Dermis microvascular lymphatic vessel endothelial cell (primary cell): Measurements from ENCODE around the gene SENP5. TPM values are rescaled to one million over a fixed set of nuclear protein-coding genes. Genes with fewer than 3 reads are reported as not detected.
A peak's percentile ranks its signal among the peaks of the same experiment; 100 is the strongest.

ENCODE experiments used
- DNase-seq, 2 donors: peaks; one replicate each; pipeline versions ENCODE4 v3.0.0 to v3.0.0-alpha.2; 2010; ENCODE audit warnings: low read depth in 2 of 2
- total RNA-seq: library from RNA; depleted of rRNA; stranded (reverse); fragments of >200 nt; gene quantifications from 2 replicates; pipeline ENCODE4 v1.2.1, GENCODE V29; 2014

Gene SENP5
- total RNA-seq, 1 donor from 2014 or later, result 31.2 TPM

DNA sequence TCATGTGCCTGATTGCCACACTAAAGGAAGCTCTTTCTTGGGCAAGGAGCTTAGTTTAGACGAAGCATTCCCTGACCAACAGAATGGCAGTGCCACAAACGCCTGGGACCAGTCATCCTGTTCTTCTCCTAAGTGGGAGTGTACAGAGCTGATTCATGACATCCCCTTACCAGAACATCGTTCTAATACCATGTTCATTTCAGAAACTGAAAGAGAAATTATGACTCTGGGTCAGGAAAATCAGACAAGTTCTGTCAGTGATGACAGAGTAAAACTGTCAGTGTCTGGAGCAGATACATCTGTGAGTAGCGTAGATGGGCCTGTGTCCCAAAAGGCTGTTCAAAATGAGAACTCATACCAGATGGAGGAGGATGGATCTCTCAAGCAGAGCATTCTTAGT, 18.4 kb downstream of the SENP5 start:
- no peak for DNase-seq

- DNase-seq, result no peak
Observed at GRCh38 chr3:196889844-196890708, 22.4 kb downstream of the SENP5 start.

DNA sequence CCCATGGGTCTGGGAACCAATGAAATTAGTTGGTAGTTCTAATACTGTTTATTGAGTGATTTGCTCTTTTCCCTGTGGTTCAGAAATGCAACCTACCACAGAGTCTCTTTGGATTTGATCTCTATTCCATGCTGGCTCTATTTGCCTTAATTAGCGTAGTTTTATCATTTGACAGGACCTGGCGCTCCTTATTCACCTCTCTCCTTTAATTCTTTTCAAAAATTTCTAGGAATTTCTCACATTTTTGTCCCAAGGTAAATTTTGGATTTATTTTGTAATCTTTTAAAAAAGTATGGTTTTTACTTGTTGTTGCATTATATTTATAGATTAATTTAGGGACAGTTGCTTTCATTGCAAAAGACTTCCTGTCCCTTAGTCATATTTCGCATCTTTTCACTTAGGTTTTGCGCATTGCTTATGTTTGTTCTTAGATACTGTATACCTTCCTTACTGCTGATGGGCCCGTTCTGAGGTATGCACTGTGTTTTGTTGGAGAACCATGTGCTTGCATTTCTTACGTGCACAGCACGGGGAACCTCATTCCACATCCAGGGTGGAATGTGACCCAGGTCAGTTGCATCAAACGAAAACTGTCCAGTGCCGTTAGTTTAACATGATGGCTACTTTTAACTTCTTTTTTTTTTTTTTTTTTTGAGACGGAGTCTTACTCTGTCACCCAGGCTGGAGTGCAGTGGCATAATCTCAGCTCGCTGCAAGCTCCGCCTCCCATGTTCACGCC, 27.0 kb downstream of the SENP5 start:
- DNase-seq, result no peak

GRCh38 chr3:196896229-196896628, 28.5 kb downstream of the SENP5 start:
- no peak for DNase-seq

DNA sequence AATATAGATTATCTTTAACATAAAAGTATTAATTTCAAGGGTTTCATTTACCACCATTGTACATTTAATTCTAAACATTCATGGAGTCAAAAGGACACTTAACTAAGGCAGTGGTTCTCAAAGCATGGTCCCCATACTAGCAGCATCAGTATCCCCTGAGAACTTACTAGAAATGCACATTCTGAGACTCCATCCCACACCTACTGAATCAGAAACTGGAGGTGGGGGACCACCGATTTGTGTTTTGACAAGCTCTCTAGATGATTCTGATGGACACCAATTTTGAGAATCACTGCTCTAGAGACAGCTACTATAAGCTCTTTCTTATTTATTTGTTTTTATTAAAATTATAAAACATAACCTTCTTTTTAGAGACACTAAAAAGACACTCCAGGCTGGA, 34.0 kb downstream of the SENP5 start:
- no peak for DNase-seq

DNA sequence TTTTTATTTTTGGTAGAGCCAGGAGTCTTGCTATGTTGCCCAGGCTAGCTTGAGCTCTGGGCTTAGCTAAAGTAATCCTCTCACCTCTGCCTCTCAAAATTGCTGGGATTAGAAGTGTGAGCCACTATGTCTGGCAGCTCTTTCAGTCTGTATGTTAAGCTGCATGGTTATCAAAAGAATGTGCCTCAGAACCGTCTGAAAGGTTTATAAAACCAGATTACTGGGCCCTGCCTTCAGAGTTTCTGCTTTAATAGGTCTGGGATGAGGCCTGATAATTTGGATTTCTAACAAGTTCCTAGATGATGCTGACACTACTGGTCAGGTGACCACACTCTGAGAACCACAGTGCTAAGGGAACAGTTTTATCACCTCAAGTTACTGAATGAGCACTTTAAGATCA, 34.6 kb downstream of the SENP5 start:
- no peak for DNase-seq

- DNase-seq, result no peak
Observed at GRCh38 chr3:196903740-196904139, 36.0 kb downstream of the SENP5 start.

DNA sequence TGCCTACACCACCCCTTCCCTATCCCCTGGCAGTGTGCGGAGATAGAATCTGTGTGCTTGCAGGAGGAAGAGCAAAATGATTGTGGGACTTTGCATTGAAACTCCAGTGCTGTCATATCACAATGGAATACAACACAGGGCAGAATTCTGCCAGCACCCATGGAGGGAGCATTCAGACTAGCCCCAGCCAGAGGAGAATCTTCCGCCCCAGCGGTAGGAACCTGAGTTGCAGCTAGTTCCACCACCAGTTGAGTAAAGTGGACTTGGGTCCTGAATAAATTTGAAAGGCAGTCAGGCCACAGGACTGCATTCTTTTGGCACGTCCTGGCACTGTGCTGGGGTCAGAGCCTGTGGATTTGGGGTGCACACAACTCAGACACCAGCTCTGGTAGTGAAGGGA, 47.1 kb downstream of the SENP5 start:
- DNase-seq, result no peak

GRCh38 chr3:196915375-196915774, 47.7 kb downstream of the SENP5 start:
- no peak for DNase-seq

DNA sequence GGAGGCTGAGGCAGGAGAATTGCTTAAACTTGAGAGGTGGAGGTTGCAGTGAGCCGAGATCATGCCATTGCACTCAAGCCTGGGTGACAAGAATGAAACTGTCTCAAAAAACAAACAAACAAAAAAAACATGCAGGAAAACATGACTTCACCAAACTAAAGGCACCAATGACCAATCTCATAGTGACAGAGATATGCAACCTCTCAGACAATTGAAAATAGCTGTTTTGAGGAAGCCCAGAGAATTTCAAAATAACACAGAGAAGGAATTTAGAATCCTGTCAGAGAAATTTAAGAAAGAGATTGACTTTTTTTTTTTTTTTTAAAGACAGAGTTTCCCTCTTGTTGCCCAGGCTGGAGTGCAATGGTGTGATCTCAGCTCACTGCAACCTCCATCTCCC, 48.5 kb downstream of the SENP5 start:
- DNase-seq, result no peak

DNA sequence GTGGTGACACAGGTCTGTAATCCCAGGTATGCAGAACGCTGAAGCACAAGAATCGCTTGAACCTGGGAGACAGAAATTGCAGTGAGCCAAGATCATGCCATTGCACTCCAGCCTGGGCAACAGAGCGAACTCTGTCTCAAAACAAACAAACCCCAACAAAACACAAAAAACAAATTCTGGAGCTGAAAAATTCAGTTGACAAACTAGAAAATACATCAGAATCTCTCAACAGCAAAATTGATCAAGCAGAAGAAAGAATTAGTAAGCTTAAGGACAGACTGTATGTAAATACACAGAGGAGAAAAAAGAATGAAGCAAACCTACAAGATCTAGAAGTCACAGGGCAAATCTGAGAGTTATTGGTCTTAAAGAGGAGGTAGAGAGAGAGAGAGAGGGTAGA, 49.3 kb downstream of the SENP5 start:
- DNase-seq, result no peak

GRCh38 chr3:196918968-196919367, 51.2 kb downstream of the SENP5 start:
- DNase-seq, result no peak

DNA sequence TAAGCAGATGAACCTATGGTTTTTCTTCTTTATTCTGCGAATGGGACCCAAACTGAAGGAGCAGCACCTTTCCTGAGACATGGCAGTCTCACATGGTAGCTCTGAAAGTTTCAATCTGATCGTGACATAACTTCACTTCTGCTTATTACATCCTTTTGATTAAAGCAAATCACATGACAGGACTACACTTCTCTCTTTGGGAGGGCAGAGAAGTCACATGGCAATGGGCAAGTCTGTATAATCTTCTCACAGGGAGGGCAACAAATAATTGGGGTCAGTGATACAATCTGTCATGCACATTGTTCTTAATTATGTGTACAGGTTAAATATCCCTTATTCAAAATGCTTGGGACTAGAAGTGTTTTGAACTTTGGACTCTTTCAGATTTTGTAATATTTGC, 53.0 kb downstream of the SENP5 start:
- no peak for DNase-seq

DNA sequence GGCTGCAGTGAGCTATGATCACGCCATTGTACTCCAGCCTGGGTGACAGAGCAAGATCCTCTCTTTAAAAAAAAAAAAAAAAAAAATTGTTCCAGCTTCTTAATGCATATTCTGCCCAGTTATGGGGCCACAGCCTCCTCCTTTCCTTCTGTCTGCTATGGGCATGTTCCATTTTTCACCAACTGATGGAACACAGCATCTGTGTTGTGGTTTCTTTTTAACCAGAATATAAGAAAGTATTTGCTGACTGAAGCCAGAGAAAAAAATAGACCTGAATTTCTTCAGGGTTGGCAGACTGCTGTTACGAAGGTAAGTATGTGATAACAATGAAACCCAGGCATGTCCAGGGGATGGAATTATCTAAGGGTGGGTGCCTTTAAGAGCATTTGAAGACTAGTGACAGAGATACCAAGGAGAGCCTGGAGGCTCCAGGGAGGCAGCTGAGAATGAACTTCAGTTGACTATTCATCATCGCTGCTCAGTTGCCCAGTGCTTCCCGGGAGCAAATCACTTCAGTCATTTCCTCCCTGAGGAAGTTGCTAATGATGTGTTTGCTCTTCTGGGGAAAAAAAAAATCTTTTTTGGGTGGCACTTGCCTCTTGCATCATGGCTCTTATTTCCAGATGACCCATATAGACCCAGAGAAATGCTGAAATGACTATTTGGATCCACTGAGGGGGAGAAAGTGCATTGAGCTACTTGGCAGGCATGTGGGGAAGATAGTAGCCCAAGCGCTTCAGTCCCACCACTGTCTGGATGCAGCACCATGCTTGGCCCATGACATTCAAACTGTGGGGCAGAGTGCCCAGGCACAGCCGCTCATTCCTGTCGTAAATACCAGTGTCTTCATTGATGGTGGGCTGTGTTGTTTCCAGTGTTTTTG, 60.1 kb downstream of the SENP5 start:
- DNase-seq, result no peak

- DNase-seq, result no peak
Observed at GRCh38 chr3:196931157-196931556, 63.4 kb downstream of the SENP5 start.

DNA sequence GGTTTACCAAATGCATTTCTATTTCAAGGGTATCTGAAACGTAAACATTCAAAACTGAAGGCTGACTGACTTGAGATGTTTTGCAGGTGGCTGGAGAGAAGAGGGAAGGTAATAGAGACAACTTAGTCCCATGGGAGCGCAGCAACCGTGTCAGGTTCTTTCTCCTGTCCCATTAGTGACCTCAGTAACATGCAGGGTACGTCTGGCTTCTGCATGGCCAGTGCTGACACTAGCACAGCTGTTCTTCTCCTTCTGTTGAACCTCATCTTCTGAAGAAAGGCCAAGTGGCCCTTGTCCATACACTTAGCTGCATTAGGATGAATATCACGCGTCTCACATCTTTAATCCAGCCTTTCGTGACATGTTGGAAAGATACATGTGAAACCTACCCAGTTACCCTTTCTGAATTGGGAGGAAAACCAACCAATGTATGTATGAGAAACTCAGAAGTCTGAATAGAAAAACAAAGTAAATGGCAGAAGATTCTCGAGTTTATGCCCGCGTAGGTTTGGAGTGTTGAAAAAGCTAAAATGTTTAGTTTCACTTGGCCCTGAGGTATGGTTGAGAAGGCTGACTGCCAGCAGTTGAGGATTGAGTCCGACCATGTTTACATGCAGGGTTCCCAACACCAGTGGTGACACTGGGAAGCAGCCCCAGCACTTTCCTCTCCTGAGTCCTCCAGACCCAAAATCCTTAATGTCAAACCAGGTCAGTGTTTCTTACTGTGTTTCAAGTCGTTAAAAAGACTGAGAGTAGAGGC, 64.3 kb downstream of the SENP5 start:
- DNase-seq, result no peak

DNA sequence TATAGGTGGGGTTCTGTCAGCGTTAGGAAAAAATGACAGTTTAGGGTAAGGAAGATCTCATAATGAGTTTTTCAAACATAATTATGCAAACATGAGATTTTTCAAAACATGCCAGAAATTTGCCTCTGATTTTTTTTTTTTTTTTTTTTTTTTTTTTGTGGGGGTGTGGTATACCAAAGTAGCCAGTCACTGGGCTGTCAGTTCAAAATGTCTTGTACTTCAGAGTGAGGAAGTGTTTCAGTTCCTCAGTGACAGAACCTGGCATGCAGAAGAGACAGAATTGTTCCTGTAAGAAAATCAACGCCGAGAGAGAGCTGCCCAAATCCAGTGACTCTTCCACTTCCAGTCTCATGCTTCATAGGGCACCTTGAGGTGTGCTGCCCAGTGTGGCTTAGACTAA, 64.9 kb downstream of the SENP5 start:
- DNase-seq, result no peak

DNA sequence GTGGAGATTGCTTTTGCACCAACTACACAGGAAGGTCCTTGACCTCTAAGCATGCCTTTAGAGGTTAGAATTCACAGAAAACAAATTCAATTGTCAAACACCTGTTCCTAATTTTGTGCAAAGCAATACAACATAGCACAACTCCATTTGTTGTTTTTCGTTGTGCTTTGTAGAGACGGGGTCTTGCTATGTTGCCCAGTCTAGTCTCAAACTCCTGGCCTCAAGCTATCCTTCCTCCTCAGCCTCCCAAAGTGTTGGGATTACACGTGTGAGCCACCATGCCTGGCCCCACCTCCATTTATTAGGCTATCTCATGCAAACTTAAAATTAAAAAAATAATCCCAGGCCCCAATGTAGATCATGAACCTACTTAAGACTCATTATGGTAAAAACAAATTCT, 68.6 kb downstream of the SENP5 start:
- no peak for DNase-seq

DNA sequence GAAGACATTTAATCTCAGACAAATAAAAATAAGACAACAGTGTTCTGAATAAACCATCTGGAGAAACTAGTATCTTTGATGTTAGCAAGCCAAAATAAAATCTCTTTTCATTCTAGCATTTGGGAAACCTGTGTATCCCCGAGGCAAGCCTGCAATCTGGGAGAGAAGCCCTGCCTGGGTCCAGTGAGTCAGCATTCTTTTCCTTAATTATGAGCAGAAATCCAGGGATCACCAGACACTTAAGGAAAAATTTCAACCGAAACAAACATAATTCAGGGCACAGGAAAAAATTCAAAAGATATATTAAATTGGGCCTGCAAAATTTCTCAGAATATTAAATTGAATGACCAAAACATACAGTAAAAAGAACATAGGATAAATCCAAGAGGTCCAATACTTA, 70.4 kb downstream of the SENP5 start:
- no peak for DNase-seq

GRCh38 chr3:196938576-196938975, 70.9 kb downstream of the SENP5 start:
- no peak for DNase-seq

- peak in 1 of 2 donors; percentile 58 for DNase-seq
Observed at GRCh38 chr3:196941729-196942225, 74.1 kb downstream of the SENP5 start.
